ENCODE data around the gene BDH1. TPM values are rescaled to one million over a fixed set of nuclear protein-coding genes. Genes with fewer than 3 reads are reported as not detected.
"Not testable (repeated sequence)": the region's sequence is repeated elsewhere in the genome, so short reads cannot be mapped to it uniquely, and the experiment has no call there.

BDH1 gene
- total RNA-seq, 1 donor from 2014 or later, result 12.4 TPM

- H3K27me3 ChIP-seq (ENCODE audit: low read depth), result no peaks in the 10 kb centered on the region
- DNase-seq, result peak; percentile 48
- intact Hi-C loops (cut with DNase I), result no loop called here
- H3K9me3 ChIP-seq, result no peaks in the 10 kb centered on the region
- no peak overlapping the region for H3K27ac ChIP-seq
- no peak for ATAC-seq
- TF ChIP-seq, protein P1, sequence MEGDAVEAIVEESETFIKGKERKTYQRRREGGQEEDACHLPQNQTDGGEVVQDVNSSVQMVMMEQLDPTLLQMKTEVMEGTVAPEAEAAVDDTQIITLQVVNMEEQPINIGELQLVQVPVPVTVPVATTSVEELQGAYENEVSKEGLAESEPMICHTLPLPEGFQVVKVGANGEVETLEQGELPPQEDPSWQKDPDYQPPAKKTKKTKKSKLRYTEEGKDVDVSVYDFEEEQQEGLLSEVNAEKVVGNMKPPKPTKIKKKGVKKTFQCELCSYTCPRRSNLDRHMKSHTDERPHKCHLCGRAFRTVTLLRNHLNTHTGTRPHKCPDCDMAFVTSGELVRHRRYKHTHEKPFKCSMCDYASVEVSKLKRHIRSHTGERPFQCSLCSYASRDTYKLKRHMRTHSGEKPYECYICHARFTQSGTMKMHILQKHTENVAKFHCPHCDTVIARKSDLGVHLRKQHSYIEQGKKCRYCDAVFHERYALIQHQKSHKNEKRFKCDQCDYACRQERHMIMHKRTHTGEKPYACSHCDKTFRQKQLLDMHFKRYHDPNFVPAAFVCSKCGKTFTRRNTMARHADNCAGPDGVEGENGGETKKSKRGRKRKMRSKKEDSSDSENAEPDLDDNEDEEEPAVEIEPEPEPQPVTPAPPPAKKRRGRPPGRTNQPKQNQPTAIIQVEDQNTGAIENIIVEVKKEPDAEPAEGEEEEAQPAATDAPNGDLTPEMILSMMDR (IDR thresholded peaks at IDR 0.05), result no peak
- no peak overlapping the region for H3K4me3 ChIP-seq
- no peaks in the 10 kb centered on the region for H3K36me3 ChIP-seq
- H3K4me1 ChIP-seq, result no peaks in the 10 kb centered on the region
Observed at GRCh38 chr3:197519801-197520211, 36.0 kb downstream of the BDH1 start.

DNA sequence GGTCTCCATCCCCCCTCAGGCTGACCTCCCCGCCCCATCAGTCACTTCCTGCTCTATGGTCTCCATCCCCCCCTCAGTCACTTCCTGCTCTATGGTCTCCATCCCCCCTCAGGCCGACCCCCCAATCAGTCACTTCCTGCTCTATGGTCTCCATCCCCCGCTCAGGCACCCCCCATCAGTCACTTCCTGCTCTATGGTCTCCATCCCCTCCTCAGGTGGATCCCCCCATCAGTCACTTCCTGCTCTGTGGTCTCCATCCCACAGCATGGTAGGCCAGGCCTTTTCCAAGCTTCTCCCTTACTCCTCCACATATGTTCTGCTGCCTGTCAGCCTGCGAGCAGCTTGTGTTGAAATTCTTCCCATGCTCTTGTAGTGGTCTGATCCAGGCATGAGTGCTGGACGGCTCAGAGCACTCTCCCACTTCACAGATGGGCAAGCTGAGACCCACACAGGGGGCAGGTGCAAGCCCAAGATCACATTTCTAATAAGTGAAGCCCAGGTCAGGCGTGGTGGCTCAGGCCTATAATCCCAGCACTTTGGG lies 36.8 kb downstream of the BDH1 start:
- Histone ChIP-seq H3K27me3 (ENCODE audit: low read depth) (no peaks in the 10 kb centered on the region), H3K27ac (no peak overlapping the region), H3K4me1 (no peaks in the 10 kb centered on the region), H3K36me3 (no peaks in the 10 kb centered on the region), H3K9me3 (no peaks in the 10 kb centered on the region), H3K4me3 (no peak overlapping the region)
- TF ChIP-seq, protein P1 (IDR thresholded peaks at IDR 0.05), result no peak
- DNase-seq (peak; percentile 35), ATAC-seq (no peak)
- intact Hi-C loops (cut with DNase I), result no loop called here

- H3K9me3 ChIP-seq; DNase-seq; H3K36me3 ChIP-seq; H3K4me3 ChIP-seq; intact Hi-C loops (cut with DNase I); H3K4me1 ChIP-seq; ATAC-seq; H3K27me3 ChIP-seq (ENCODE audit: low read depth); H3K27ac ChIP-seq: not testable (repeated sequence)
Observed at GRCh38 chr3:197517922-197518683, 37.7 kb downstream of the BDH1 start.

DNA sequence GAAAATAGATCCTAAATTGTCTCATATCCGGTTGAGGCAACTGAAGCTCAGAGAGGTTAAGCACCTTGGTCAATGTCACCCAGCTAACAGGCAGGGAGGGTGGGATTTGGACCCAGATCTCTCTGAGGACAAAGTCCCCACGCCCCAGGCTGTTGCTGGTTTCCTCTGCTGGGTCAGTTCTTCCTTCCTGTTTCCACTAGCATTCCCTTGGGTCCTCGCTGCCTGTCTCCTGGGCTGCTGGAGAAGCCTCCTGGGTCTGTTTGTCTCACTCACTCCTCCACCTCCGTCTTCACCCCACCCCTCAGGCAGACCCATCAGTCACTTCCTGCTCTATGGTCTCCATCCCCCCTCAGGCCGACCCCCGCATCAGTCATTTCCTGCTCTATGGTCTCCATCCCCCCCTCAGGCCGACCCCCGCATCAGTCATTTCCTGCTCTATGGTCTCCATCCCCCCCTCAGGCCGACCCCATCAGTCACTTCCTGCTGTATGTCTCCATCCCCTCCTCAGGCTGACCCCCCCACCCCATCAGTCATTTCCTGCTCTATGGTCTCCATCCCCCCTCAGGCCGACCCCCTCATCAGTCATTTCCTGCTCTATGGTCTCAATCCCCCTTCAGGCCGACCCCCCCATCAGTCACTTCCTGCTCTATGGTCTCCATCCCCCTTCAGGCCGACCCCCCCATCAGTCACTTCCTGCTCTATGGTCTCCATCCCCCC lies 38.7 kb downstream of the BDH1 start:
- H3K36me3 ChIP-seq; H3K27me3 ChIP-seq (ENCODE audit: low read depth); H3K4me1 ChIP-seq; H3K4me3 ChIP-seq; H3K27ac ChIP-seq; H3K9me3 ChIP-seq; intact Hi-C loops (cut with DNase I); ATAC-seq: not testable (repeated sequence)
- DNase-seq, result peak; percentile 11

GRCh38 chr3:197516517-197516889 lies 39.3 kb downstream of the BDH1 start:
- TF ChIP-seq, protein P1 (IDR thresholded peaks at IDR 0.05), result no peak
- ATAC-seq (no peak), DNase-seq (peak; percentile 29)
- Histone ChIP-seq H3K27ac (no peak overlapping the region), H3K4me3 (no peak overlapping the region), H3K36me3 (no peaks in the 10 kb centered on the region), H3K27me3 (ENCODE audit: low read depth) (no peaks in the 10 kb centered on the region), H3K4me1 (no peaks in the 10 kb centered on the region), H3K9me3 (no peaks in the 10 kb centered on the region)
- intact Hi-C loops (cut with DNase I), result no loop called here

- TF ChIP-seq, protein P1 (IDR thresholded peaks at IDR 0.05), result no peak
- no peaks in the 10 kb centered on the region for H3K36me3 ChIP-seq
- H3K4me1 ChIP-seq, result peaks cover 5% of the 10 kb centered on the region
- no peak overlapping the region for H3K27ac ChIP-seq
- H3K4me3 ChIP-seq, result no peak overlapping the region
- no peaks in the 10 kb centered on the region for H3K27me3 ChIP-seq (ENCODE audit: low read depth)
- intact Hi-C loops (cut with DNase I), result no loop called here
- no peak for DNase-seq
- ATAC-seq, result no peak
- H3K9me3 ChIP-seq, result no peaks in the 10 kb centered on the region
Observed at GRCh38 chr3:197514786-197515355, 40.9 kb downstream of the BDH1 start.
